K562 (cell line): Measurements from ENCODE around the gene PPP1R15A. TPM values are rescaled to one million over a fixed set of nuclear protein-coding genes. Genes with fewer than 3 reads are reported as not detected.

Experiments
- CAMTA2 ChIP-seq: fragments of 250-450 bp; sonication (Bioruptor Pico); conservative IDR thresholded peaks from 2 replicates; pipeline ENCODE4 v1.5.1; 2022
- CREBBP ChIP-seq: IDR thresholded peaks from one replicate; pipeline ENCODE4 v1.6.1; 2012; ENCODE audit warnings: low read depth, mild to moderate bottlenecking, control low read depth, inconsistent platforms, low read length
- E2F8 ChIP-seq: fragments of 450-650 bp; IDR thresholded peaks from 2 replicates; pipeline ENCODE4 v1.7.1; 2018; ENCODE audit warnings: mild to moderate bottlenecking, low read depth; ENCODE audit not compliant: partially characterized antibody
- EGR1 ChIP-seq: fragments of 450-650 bp; conservative IDR thresholded peaks from 2 replicates; pipeline ENCODE4 v1.6.1; 2017; ENCODE audit warnings: mild to moderate bottlenecking
- EHMT2 ChIP-seq: fragments of 450-650 bp; IDR thresholded peaks from 2 replicates; pipeline ENCODE4 v1.6.1; 2018; ENCODE audit warnings: antibody characterized with exemption
- EP300 ChIP-seq: IDR thresholded peaks from 2 replicates; pipeline ENCODE4 v1.6.1; 2012; ENCODE audit warnings: low read length, improper control_type of control experiment
- ETV6 ChIP-seq, 3 experiments: fragments of 150-350 bp in 1 of 3; sonication (generic) in 1 of 3; formaldehyde crosslinking in 1 of 3; IDR thresholded peaks; 2 replicates each; pipeline versions ENCODE4 v1.6.1 to v1.8.0; 2014 to 2022; ENCODE audit warnings: borderline replicate concordance in 2 of 3, low read depth in 2 of 3, antibody characterized with exemption in 1 of 3, low read length in 1 of 3, mild to moderate bottlenecking in 1 of 3, missing genetic modification reagents in 1 of 3
- EZH2 ChIP-seq: IDR thresholded peaks from 2 replicates; pipeline ENCODE4 v1.6.1; 2012; ENCODE audit warnings: low read depth, mild to moderate bottlenecking, inconsistent platforms, low read length, borderline replicate concordance
- GABPB2 ChIP-seq: fragments of 250-450 bp; sonication (Bioruptor Pico); conservative IDR thresholded peaks from 2 replicates; pipeline ENCODE4 v1.5.1; 2021; ENCODE audit warnings: mild to moderate bottlenecking
- IFI16 ChIP-seq: fragments of 250-450 bp; sonication (Bioruptor Pico); IDR thresholded peaks from 2 replicates; pipeline ENCODE4 v2.1.2; 2022; ENCODE audit warnings: mild to moderate bottlenecking, inconsistent platforms
- ILF3 ChIP-seq: fragments of 450-650 bp; IDR thresholded peaks from 2 replicates; pipeline ENCODE4 v1.6.1; 2018; ENCODE audit warnings: antibody characterized with exemption, mild to moderate bottlenecking, moderate library complexity, borderline replicate concordance
- LEF1 ChIP-seq: fragments of 450-650 bp; IDR thresholded peaks from 2 replicates; pipeline ENCODE4 v1.6.1; 2016; ENCODE audit warnings: mild to moderate bottlenecking
- MIER1 ChIP-seq: fragments of 450-650 bp; IDR thresholded peaks from 2 replicates; pipeline ENCODE4 v1.6.1; 2016; ENCODE audit warnings: antibody characterized with exemption, mild to moderate bottlenecking, low read depth
- NCOA4 ChIP-seq: fragments of 450-650 bp; IDR thresholded peaks from 2 replicates; pipeline ENCODE4 v1.6.1; 2018; ENCODE audit warnings: mild to moderate bottlenecking; ENCODE audit not compliant: partially characterized antibody
- PTTG1 ChIP-seq: fragments of 450-650 bp; IDR thresholded peaks from 2 replicates; pipeline ENCODE4 v1.6.1; 2016; ENCODE audit warnings: low read depth, mild to moderate bottlenecking, missing genetic modification characterization, missing compliant biosample characterization
- SMARCE1 ChIP-seq: fragments of 450-650 bp; IDR thresholded peaks from 2 replicates; pipeline ENCODE4 v1.7.1; 2016; ENCODE audit warnings: mild to moderate bottlenecking
- SRF ChIP-seq, 2 experiments: fragments of 250-450, 450-650 bp in 1 of 2; sonication (Bioruptor Pico) in 1 of 2; sonication (generic) in 1 of 2; formaldehyde crosslinking; IDR thresholded peaks; 2 replicates each; pipeline versions ENCODE4 v1.5.0 to v1.5.1; 2020 to 2022; ENCODE audit warnings: mild to moderate bottlenecking in 1 of 2, missing genetic modification reagents in 1 of 2
- TAF9B ChIP-seq: fragments of 450-650 bp; IDR thresholded peaks from 2 replicates; pipeline ENCODE4 v1.6.1; 2018; ENCODE audit warnings: mild to moderate bottlenecking; ENCODE audit not compliant: partially characterized antibody
- XRCC5 ChIP-seq: fragments of 200-400 bp; formaldehyde crosslinking; IDR thresholded peaks from 2 replicates; pipeline ENCODE4 v1.6.1; 2017; ENCODE audit warnings: low read depth, mild to moderate bottlenecking, low read length
- YY1 ChIP-seq, 3 experiments: IDR thresholded peaks; 2 replicates each; pipeline ENCODE4 v1.6.1; 2011; ENCODE audit warnings: low read length in 2 of 3, mild to moderate bottlenecking in 2 of 3, moderate library complexity in 2 of 3, borderline replicate concordance in 1 of 3, control low read depth in 1 of 3, low read depth in 1 of 3; ENCODE audit not compliant: insufficient read depth in 3 of 3, insufficient replicate concordance in 2 of 3, control insufficient read depth in 1 of 3, insufficient read length in 1 of 3; ENCODE audit errors: extremely low read depth in 1 of 3
- ZBTB17 ChIP-seq: fragments of 450-650 bp; formaldehyde crosslinking; IDR thresholded peaks from 2 replicates; pipeline ENCODE4 v1.4.0; 2020; ENCODE audit warnings: mild to moderate bottlenecking
- ZNF277 ChIP-seq: fragments of 250-450 bp; sonication (Bioruptor Pico); IDR thresholded peaks from 2 replicates; pipeline ENCODE4 v1.8.0; 2022; ENCODE audit warnings: inconsistent platforms, mild to moderate bottlenecking, moderate library complexity, borderline replicate concordance
- polyA plus RNA-seq, 8 experiments: library from polyadenylated mRNA; depleted of rRNA in 4 of 8; stranded (reverse) in 5 of 8; unstranded in 3 of 8; fragments of >200 nt; fragmentation: Nextera tagmentation in 2 of 8; fragmentation: Illumina TruSeq in 1 of 8; extraction: Ambion mirVana in 2 of 8; extraction: Trizol in 1 of 8; gene quantifications; 2 replicates each; pipeline versions ENCODE4 v1.2.1 to v1.2.3, GENCODE V29; 2011 to 2014; ENCODE audit warnings: inconsistent platforms in 1 of 8, missing spikeins in 1 of 8
- total RNA-seq, 7 experiments: library from RNA; depleted of rRNA in 6 of 7; stranded (reverse); fragments of >200 nt in 6 of 7; fragmentation: Illumina TruSeq in 2 of 7; extraction: Trizol in 2 of 7; gene quantifications; 2 replicates each; pipeline versions ENCODE4 v1.2.1 to v1.2.3, GENCODE V29; 2011 to 2021; ENCODE audit warnings: low replicate concordance in 1 of 7

PPP1R15A gene
- total and polyA plus RNA-seq, 9 of the 15 experiments (the other 6 are each of a cell fraction or from before 2014, with no cell fraction given), result 0.42 to 73.7 (median 44.0) TPM

- TF ChIP-seq YY1 (IDR thresholded peaks at IDR 0.05; ENCODE audit: borderline replicate concordance in 1 of 3, control insufficient read depth in 1 of 3, extremely low read depth in 1 of 3, insufficient read depth in 3 of 3, insufficient read length in 1 of 3, insufficient replicate concordance in 2 of 3, low read depth in 1 of 3, low read length in 2 of 3), result no peak
- no peak for TF ChIP-seq CAMTA2 (CRISPR knock-in tag)
- peak; percentile 67; the same call in 1 of the 2 replicates for TF ChIP-seq MIER1
- TF ChIP-seq PTTG1 (tag), result no peak
- no peak for TF ChIP-seq ZNF277 (CRISPR knock-in tag)
- no peak for TF ChIP-seq SRF (CRISPR knock-in tag; IDR thresholded peaks at IDR 0.05)
- no peak for TF ChIP-seq EP300
- peak; percentile 88; the same call in 1 of the 2 replicates for TF ChIP-seq SMARCE1
- no peak for TF ChIP-seq GABPB2
- peak; percentile 76 for TF ChIP-seq LEF1
- TF ChIP-seq ZBTB17 (CRISPR knock-in tag), result no peak
- no peak for TF ChIP-seq EHMT2
- TF ChIP-seq EGR1, result peak; percentile 99
- no peak for TF ChIP-seq TAF9B
- TF ChIP-seq ETV6 (IDR thresholded peaks at IDR 0.05; ENCODE audit: borderline replicate concordance in 1 of 2, low read depth in 2 of 2, low read length in 1 of 2), result no peak
- no peak for TF ChIP-seq ETV6 (CRISPR knock-in tag; IDR thresholded peaks at IDR 0.05; ENCODE audit: borderline replicate concordance)
- peak; percentile 47 for TF ChIP-seq E2F8
- peak; percentile 85 for TF ChIP-seq NCOA4
- no peak for TF ChIP-seq XRCC5
- no peak for TF ChIP-seq ILF3
- TF ChIP-seq EZH2, result no peak
- TF ChIP-seq CREBBP, result no peak
- TF ChIP-seq IFI16 (CRISPR knock-in tag), result no peak
Measured at GRCh38 chr19:48868114-48868886, 3.9 kb upstream of the PPP1R15A start, which contains the start of gene PLEKHA4 (continued).
